GM21367 (cell line): Measurements from ENCODE around the gene SIT1.
"Not testable (repeated sequence)": the region's sequence is repeated elsewhere in the genome, so short reads cannot be mapped to it uniquely, and the experiment has no call there.

Experiments
- ATAC-seq: cut with Tn5 transposase; IDR thresholded peaks from one replicate; pipeline ENCODE4 v1.9.1; 2021; ENCODE audit not compliant: unreplicated experiment

The SIT1 gene

DNA sequence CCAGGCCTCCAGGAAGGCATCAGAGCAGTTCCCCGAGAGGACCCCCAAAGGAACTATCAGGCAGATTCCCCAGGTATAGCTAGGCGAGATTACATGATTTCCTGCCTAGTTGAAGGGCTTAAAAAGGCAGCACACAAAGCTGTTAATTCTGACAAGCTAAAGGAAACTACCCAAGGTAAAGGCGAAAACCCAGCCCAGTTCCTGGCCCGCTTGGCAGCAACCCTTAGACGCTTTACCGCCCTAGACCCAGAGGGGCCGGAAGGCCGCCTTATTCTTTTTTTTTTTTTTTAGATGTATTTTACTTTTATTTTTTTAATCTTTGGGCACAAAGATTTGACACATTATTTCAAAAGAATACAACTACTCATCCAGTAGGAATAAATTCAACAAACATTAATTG, 12.0 kb downstream of the SIT1 start:
- ATAC-seq, result not testable (repeated sequence)

DNA sequence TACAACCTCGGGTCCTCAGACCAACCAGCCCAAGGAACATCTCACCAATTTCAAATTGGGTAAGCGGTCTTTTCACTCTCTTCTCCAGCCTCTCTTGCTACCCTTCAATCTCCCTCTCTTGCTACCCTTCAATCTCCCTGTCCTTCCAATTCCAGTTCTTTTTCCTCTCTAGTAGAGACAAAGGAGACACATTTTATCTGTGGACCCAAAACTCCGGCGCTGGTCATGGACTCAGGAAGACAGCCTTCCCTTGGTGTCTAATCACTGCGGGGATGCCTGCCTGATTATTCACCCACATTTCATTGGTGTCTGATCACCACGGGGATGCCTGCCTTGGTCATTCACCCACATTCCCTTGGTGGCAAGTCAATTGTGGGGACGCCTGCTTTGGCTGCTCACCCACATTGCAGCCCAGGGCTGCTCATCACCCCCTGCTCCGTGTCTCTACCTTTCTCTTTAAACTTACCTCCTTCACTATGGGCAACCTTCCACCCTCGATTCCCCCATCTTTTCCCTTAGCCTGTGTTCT, 13.2 kb downstream of the SIT1 start:
- ATAC-seq, result not testable (repeated sequence)

DNA sequence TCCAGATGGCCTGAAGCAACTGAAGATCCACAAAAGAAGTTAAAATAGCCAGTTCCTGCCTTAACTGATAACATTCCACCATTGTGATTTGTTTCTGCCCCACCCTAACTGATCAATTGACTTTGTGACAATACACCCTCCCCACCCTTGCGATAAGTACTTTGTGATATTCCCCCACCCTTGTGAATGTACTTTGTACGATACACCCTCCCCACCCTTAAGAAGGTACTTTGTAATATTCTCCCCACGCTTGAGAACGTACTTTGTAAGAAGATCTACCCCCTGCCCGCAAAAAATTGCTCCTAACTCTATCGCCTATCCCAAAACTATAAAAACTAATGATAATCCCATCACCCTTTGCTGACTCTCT, 13.9 kb downstream of the SIT1 start:
- not testable (repeated sequence) for ATAC-seq

DNA sequence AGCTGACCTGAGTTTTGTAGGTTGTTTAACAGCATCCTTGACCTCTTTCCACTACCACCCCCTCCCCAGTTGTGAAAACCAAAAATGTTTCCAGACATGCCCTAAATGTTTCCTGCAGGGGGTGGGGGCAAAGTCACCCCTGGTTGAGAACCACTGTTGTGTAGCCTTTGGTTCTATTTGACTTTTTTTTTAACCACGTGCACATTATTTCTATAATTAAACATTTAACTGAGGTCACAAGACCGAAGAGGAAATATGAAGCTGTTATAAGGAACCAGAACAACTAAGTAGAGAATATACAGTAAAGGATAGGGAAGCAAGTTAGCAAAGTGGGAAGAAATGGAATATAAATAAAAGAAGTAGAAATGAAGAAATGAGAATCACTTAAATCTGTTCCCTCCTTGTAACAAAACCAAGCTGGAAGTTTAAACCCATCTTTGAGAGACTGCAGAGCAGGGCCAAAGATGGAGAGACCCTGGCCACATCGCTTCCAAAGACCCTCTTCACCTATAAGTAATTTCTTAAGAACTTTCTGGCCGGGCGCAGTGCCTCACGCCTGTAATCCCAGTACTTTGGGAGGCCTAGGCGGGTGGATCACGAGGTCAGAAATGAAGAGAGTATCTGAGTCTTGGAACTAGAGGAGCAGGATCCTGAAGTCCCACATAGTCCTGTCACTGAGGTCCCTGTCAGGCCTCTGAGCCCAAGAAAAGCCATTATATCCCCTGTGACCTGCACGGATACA, 14.4 kb downstream of the SIT1 start:
- ATAC-seq, result no peak

DNA sequence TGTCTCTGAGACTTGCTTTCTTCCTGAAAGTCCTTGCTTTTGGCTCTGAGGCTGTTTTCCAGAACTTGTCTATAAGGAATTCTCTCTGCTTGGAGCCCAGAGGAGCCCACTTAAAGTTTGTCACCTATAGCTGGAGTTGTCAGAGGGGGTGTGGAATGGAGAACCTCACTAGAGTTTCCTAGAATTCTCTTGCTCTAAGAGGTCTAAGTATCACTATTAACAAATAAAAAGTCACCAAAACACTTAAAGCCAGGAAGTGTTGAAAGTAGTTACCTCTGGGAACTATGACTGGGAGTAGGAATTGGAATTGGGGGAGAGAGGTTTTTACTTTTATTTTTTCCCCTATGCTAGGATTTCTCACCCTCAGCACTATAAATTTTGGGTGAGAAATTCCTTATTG, 15.0 kb downstream of the SIT1 start:
- no peak for ATAC-seq

DNA sequence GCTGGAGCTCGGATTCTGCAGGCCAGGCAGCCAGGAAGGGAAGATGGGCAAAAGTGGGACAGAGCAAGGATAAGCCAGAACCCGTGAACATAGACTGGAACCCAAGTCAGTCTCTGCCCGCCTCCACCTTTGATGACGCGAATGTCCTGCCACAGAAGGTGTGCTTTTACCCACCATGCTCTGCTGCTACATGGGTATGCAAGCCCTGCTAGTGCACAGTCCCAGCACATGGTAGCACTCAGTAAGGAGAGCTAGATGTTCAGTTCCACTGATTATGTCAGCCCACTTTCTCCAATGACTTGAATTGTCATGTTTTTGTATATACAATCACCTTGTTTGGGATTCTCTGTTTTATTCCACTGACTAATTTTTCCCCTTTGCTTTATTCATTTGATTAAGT, 21.1 kb downstream of the SIT1 start:
- ATAC-seq, result no peak

DNA sequence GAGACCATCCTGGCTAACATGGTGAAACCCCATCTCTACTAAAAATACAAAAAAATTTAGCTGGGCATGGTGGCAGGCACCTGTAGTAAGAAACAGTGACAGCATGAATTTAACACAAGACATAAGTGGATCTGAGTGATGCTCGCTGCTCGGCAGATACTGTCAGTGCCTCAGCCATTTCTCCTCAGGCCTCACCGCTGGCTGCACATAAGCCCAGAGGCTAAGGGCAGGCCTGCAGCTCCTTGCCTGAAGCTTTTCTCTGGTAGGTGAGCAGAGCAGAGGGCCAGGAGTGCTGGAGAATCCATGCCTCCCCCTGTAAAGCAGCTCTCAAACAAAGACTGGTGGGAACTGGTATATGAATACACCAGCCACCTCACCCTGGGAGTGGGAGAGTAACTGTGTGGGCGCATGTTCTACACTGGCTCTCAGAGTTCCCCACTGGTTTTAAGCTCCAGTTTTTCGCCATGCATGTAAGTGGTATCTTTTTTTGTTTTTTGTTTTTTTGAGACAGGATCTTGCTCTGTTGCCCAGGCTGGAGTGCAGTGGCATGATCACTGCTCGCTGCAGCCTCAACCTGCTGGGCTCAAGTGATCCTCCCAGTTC, 22.2 kb downstream of the SIT1 start:
- no peak for ATAC-seq

DNA sequence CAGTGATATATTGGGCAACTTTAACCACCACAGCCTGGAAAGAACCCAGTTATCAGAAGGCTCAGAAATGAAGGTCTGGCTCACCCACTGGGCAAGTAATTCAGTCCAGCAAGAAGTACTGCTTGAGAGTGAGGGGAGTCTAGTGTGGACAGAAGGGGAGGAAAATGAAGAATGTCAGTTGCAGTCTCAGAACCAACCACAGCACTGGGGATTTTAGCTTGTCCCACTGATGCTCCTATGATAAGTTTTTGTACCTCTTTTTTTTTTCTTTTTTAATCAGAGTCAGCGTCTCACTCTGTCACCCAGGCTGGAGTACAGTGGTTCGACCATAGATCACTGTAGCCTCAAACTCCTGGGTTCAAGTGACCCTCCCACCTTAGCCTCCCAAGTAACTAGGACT, 23.2 kb downstream of the SIT1 start:
- ATAC-seq, result no peak

DNA sequence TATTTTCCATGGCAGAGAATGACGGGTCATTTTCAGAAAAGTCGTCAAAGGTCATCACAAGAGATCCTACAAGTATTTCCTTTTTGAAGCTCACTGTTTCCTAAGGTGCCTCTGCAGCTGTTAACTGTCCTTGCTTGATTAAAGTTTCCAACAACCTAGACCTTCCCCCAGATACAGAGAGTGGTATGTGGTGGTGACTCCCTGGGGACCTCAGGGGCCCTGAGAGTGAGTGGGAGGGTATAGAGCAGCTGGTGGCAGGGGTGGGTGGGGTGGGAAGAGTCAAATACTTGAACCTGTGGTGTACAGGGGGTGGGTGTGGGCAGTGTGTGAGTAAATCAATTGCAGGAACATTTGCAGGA, 31.0 kb downstream of the SIT1 start:
- peak; percentile 43 for ATAC-seq

DNA sequence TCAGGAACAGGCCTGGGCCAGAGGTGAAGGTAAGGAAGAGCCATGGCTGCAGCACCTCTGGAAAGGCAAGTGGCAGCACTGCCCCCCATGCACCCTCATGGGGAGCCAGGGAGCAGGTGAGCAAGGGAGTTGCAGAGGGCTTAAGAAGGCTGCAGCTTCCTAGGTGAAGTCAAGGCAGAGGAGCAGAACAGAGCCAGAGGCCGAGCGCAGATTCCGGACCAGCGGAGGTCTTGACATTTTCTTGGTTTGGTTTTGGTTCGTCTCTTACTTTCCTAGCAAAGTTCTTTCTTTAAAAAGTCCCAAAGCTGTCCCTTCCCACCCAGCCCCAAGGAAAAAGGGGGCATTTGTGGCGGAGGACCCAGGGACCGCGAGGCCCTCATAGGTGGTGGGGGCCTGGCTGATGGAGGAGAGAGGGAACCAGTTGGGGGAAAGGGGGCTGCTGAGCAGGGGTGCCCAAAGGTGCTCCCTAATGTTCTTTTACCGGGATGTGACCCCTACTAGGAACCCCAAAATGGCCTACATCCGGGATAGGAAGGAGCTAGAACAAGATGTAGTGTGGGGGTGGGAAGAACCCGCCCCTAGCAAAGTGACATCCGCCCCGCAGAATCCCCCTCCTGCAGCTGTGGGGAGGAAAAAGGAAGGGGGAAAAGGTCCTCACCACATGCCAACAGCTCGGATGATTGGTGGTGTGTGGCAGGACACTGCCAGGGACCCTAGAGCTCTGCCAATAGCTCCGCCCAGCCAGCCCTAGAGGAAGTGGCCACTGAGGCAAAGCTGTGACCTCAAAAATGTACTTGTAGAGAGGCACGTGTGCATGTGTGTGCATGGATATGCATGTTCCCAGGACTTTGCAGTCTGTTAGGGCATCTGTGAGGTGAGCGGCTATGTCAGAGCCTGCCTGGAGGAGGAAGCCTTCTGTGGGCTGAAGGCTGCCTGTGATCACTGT, 31.6 kb downstream of the SIT1 start:
- peak; percentile 35 for ATAC-seq

DNA sequence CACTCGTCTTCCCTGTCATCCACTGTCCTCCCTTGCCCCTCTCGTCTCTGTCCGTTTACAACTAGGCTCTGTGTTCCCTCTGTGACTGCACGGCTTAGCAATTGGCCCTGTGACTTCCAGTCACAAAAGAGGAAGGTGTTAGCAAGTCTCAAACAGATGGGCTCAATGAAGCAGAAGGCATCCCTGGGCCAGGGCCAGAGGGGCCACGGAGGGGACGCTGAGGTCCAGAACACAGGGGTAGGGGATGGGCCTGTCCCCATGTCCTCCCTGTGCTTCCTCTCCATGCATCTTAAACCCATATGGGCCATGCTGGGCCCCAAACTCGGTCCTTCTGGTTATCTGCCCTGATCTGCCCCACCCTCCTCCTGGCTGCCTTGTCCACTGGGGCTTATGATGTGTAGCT, 32.4 kb downstream of the SIT1 start, which contains the start of gene CD72:
TSS of gene CD72 (minus strand) at position 89 of the 403 bp plus-strand sequence. CDS start 110 bp downstream, outside the sequence.
- no peak for ATAC-seq

DNA sequence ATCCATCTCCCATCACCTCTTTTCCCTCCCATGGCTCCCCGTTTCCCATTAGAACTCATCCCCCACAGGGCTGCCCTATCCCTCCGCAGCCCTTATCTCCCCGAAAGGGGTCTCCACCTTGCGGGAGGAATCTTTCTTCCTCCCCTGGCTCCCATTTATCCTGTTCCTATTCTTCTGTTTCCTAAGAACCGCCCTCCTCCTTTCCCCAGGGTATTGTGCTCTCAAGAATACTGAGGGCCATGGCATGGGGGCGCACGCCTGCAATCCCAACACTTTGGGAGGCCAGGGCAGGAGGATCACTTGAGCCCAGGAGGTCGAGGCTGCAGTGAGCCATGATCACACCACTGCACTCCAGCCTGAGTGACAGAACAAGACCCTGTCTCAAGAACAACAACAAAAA, 33.2 kb downstream of the SIT1 start:
- ATAC-seq, result no peak

DNA sequence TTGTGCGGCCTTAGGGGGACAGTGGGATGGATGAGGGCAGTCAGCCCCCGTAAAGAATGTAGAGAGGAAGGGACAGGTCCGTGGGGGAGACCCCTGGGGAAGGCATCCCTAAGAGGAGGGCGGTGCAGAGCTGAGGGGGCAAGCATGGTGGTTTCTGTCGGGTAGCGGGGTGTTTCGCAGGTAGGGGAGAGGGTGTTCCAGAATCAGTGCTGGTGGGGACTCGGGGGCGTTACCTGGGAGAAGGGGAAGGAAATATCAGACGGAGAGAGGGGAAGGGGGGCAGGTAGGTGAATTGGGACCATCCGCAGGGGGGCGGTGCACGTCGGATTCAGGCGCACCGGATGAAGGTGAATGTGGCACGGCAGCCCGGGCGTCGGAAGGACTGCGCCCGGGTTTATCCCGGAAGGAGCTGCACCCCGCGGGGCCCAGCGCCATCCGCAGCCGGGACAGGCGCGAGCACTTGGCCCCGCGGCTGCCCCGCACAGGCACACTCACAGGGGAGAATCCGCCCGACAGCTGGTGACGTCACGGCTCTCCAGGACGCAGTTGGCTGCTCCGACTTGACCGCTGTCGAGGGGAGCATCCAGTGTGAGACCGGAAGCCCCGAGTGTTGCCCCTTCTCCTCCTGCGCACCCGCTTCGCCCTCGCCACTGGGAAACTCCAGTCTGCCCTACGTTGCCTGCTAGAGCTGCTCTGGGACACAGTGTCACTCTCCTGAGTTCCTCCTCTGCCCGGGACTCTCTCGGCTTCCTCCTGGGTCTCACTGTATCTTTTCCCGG, 33.9 kb downstream of the SIT1 start:
- no peak for ATAC-seq

DNA sequence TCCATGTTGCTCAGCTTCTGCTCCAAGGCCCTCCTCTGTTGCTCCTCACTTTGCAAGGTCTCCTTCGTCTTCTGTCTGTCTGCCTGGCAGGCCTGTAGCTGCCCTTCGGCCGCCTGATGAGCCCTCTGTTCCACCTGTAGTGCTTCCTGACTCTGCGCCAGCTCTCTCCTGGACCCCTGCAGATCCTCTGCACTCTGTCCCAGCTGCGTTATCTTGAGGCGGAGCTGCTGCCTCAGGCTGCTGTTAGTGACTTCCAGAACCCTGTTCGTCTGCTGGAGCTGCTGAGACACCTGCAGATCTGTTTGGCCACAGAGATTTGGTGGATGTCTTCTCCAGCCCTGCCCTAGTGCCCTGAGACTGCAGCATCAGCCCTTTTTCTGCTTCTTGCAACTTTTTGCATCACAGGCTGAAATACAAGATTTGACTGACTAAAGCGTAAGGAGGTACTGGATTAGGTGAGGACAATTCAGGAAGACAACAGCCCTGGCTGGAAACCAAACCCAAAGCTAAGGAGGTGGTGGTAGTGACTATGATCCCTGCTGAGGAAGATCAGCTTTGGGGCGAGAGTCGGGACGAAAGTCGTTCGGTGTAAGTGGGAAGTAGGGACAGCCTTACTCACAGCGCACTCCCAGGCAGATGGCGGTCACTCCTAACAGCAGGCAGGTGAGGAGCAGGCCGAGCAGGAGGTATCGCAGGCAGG, 34.6 kb downstream of the SIT1 start:
- no peak for ATAC-seq

DNA sequence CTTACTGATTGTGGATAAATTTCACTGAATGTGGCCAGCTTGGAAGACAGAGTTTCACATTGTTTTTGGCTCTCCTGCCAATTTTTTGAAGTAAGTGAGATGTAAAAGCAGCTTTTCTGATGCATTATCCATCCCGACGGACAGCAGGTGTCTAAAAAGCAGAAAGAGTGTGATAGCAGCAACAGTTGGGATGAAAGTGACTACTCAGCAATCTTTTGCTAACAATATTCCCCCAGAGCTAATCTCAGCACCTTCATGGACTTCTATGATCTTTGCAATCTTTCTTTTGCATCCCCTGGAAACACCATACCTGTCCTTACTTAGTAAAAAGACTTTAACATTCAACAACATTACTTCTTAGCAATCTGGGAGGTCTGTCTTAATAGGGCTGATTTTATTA, 37.9 kb downstream of the SIT1 start:
- no peak for ATAC-seq

DNA sequence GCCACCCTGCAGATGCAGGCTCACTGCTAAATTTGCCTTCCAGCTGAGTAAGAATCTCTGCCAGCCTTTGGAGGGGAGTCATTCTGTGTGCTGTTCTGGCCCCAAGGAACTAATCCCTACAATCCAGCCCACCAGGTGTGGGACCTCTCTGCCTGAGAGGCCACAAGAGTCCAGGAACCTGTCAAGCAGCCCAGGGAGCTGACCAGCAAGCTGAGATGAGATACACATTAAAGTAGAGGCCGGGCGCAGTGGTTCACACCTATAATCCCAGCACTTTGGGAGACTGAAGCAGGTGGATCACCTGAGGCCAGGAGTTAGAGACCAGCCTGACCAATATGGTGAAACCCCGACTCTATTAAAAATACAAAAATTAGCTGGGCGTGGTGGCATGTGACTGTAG, 38.7 kb downstream of the SIT1 start:
- not testable (repeated sequence) for ATAC-seq

DNA sequence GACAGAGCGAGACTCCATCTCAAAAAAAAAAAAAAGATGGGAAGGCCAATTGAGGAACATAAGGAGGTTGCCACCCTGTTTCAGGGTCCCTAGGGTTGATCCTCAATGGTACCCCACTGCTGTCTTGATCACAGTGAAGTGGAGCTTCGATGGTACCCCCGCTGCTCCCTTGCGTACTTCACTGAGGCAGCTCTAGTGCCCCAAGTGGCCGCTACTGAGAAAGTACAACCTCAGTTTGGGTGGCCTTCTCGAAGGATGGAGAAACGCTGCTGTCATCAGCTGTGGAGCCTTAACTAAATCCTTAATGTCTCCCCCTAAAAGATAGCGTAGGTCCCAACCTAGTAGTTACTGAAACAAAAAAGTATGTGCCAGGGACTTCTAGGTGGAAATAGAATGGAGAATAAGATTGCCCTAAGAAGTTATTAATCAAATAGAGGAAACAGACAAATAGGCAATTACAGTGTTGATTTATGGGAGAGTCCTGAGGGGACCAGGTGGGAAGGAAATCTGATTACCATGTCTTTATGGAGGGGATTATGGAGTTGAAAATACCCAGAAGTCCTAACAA, 39.4 kb downstream of the SIT1 start:
- no peak for ATAC-seq

DNA sequence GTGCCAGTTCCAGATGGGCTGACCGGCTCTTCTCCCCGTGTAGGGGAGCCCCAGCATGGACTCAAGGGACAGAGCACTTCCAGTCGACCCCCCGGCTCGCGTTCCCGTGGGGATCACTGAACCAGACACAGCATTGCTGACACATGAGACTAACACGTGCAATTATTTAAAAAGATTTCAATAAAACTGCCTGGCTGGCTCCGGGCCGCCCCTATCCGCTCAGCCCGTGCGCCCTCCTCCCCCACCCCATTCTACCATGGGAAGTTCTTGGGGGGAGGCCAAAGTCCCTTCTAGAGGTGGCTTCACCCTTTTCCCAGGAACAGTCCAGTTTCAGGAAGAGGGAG, 40.9 kb downstream of the SIT1 start:
- no peak for ATAC-seq

DNA sequence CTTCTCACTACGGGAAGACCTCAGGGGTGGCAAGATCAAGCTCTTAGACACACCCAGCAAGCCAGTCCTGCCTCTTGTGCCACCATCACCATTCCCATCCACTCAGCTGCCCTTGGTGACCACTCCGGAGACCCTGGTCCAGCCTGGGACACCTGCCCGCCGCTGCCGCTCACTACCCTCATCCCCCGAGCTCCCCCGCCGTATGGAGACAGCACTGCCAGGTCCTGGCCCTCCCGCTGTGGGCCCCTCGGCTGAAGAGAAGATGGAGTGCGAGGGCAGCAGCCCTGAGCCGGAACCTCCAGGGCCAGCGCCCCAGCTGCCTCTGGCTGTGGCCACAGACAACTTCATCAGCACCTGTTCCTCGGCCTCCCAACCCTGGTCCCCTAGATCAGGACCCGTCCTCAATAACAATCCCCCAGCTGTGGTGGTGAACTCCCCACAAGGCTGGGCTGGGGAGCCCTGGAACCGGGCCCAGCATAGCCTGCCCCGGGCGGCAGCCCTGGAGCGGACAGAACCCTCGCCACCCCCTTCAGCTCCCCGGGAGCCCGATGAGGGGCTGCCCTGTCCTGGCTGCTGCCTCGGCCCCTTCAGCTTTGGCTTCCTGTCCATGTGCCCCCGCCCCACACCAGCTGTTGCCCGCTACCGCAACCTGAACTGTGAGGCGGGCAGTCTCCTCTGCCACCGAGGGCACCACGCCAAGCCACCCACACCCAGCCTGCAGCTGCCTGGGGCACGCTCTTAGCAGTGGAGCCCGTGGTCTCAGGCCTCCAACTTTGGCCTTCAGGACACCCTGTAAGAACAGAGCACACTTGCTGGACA, 41.5 kb downstream of the SIT1 start:
- ATAC-seq, result no peak
